SU-DHL-6 (cell line): ENCODE measurements around the gene SUV39H1.
"Not testable (repeated sequence)": the region's sequence is repeated elsewhere in the genome, so short reads cannot be mapped to it uniquely, and the experiment has no call there.

Experiments used
- H2AFZ ChIP-seq: fragments of 200-600 bp; sonication (generic); 2 replicates; pipeline ENCODE4 v1.6.1; 2014; ENCODE audit warnings: low read depth, mild to moderate bottlenecking, moderate library complexity, mixed read lengths, antibody characterized with exemption, low read length; ENCODE audit not compliant: severe bottlenecking
- H3F3A ChIP-seq: fragments of 200-600 bp; shearing (Covaris generic); 2 replicates; pipeline ENCODE4 v1.6.0; 2016; ENCODE audit warnings: antibody characterized with exemption, mild to moderate bottlenecking; ENCODE audit not compliant: insufficient read depth
- H3K27ac ChIP-seq: fragments of 200-600 bp; sonication (generic); 2 replicates; pipeline ENCODE4 v1.5.1; 2016; ENCODE audit warnings: low read depth, mild to moderate bottlenecking, low read length, moderate library complexity, mixed read lengths
- H3K27me3 ChIP-seq: fragments of 200-600 bp; sonication (generic), shearing (Covaris generic); 2 replicates; pipeline ENCODE4 v1.6.0; 2014; ENCODE audit warnings: mild to moderate bottlenecking, low read length
- H3K36me3 ChIP-seq: fragments of 200-600 bp; sonication (generic); 2 replicates; pipeline ENCODE4 v1.6.1; 2014; ENCODE audit warnings: mild to moderate bottlenecking, low read length, mixed read lengths
- H3K4me2 ChIP-seq: fragments of 300-600, 200-600 bp; shearing (Covaris generic), sonication (generic); 2 replicates; pipeline ENCODE4 v1.6.0; 2014; ENCODE audit warnings: low read length, low read depth, mild to moderate bottlenecking; ENCODE audit not compliant: poor library complexity, severe bottlenecking
- H3K4me3 ChIP-seq: fragments of 200-600 bp; sonication (generic); 2 replicates; pipeline ENCODE4 v1.5.1; 2014; ENCODE audit warnings: antibody characterized with exemption, low read length, mild to moderate bottlenecking, mixed read lengths; ENCODE audit not compliant: insufficient read depth, poor library complexity, severe bottlenecking
- H3K79me2 ChIP-seq: fragments of 200-600 bp; sonication (generic); 2 replicates; pipeline ENCODE4 v1.6.1; 2014; ENCODE audit warnings: mild to moderate bottlenecking, low read length, moderate library complexity; ENCODE audit not compliant: insufficient read depth
- H3K9ac ChIP-seq: fragments of 200-600 bp; sonication (generic); 2 replicates; pipeline ENCODE4 v1.7.0; 2014; ENCODE audit warnings: mild to moderate bottlenecking, low read length
- H3K9me2 ChIP-seq: fragments of 200-600 bp; sonication (generic); replicated peaks from 2 replicates; pipeline ENCODE4 v1.6.1; 2014; ENCODE audit warnings: low read length; ENCODE audit not compliant: insufficient read depth
- H3K9me3 ChIP-seq: fragments of 200-600 bp; sonication (generic); 2 replicates; pipeline ENCODE4 v1.6.1; 2014; ENCODE audit warnings: low read length, mixed read lengths; ENCODE audit not compliant: insufficient read depth
- H4K20me1 ChIP-seq: fragments of 200-600 bp; sonication (generic); 2 replicates; pipeline ENCODE4 v1.6.1; 2014; ENCODE audit warnings: low read depth, mild to moderate bottlenecking, antibody characterized with exemption, low read length, moderate library complexity, mixed read lengths
- CTCF ChIP-seq: fragments of 200-600 bp; sonication (generic); IDR thresholded peaks from one replicate; pipeline ENCODE4 v1.5.1; 2017; ENCODE audit warnings: antibody characterized with exemption, mild to moderate bottlenecking, low read length, moderate library complexity; ENCODE audit not compliant: insufficient read depth, poor library complexity, severe bottlenecking
- EZH2phosphoT487 ChIP-seq: fragments of 200-600 bp; sonication (generic), shearing (Covaris generic); conservative IDR thresholded peaks from 2 replicates; pipeline ENCODE4 v1.6.1; 2018; ENCODE audit warnings: mild to moderate bottlenecking, antibody characterized with exemption, low read length, moderate library complexity, mixed read lengths

The SUV39H1 gene

GRCh38 chrX:48696301-48696908, at the start of gene SUV39H1:
SUV39H1 (plus strand) TSS chrX:48696734; CDS start chrX:48696785, 51 bp downstream.
- Histone ChIP-seq H3K4me3 (peak within 1 kb of the TSS; percentile 69), H3K79me2 (peaks cover 29% of the 10 kb centered on the region), H3K9me2 (no peaks in the 10 kb centered on the region), H3F3A (no peaks in the 10 kb centered on the region), H3K4me2 (peak within 1 kb of the TSS; percentile 62), H3K9ac (peak within 1 kb of the TSS; percentile 89), H3K27ac (peak within 1 kb of the TSS; percentile 79), H3K9me3 (no peaks in the 10 kb centered on the region), H2AFZ (no peak within 1 kb of the TSS), H3K27me3 (no peaks in the 10 kb centered on the region), H4K20me1 (no peaks in the 10 kb centered on the region), H3K36me3 (no peaks in the 10 kb centered on the region)
- TF ChIP-seq CTCF = no peak
- TF ChIP-seq EZH2phosphoT487 = no peak

- no peak overlapping the region for H3K9ac ChIP-seq
- H2AFZ ChIP-seq = no peak overlapping the region
Measured at GRCh38 chrX:48648336-48648751, 48.2 kb upstream of the SUV39H1 start.

GRCh38 chrX:48649102-48649501, 47.4 kb upstream of the SUV39H1 start:
- no peaks in the 10 kb centered on the region for H3K9me2 ChIP-seq
- no peak for TF ChIP-seq EZH2phosphoT487
- no peak for TF ChIP-seq CTCF
- H3K4me3 ChIP-seq = no peak overlapping the region
- no peaks in the 10 kb centered on the region for H3K79me2 ChIP-seq
- H3K27me3 ChIP-seq = no peaks in the 10 kb centered on the region
- no peak overlapping the region for H3K9ac ChIP-seq
- no peaks in the 10 kb centered on the region for H4K20me1 ChIP-seq
- H3K4me2 ChIP-seq = no peak overlapping the region
- H3K27ac ChIP-seq = no peak overlapping the region
- no peaks in the 10 kb centered on the region for H3F3A ChIP-seq
- no peaks in the 10 kb centered on the region for H3K9me3 ChIP-seq
- H3K36me3 ChIP-seq = no peaks in the 10 kb centered on the region
- H2AFZ ChIP-seq = no peak overlapping the region

More at GRCh38 chrX:48648336-48648751, 48.2 kb upstream of the SUV39H1 start:
- Histone ChIP-seq H3K4me3 (no peak overlapping the region), H3K9me3 (no peaks in the 10 kb centered on the region), H3K36me3 (no peaks in the 10 kb centered on the region), H4K20me1 (no peaks in the 10 kb centered on the region), H3F3A (no peaks in the 10 kb centered on the region), H3K4me2 (no peak overlapping the region), H3K27me3 (no peaks in the 10 kb centered on the region), H3K27ac (no peak overlapping the region), H3K9me2 (no peaks in the 10 kb centered on the region), H3K79me2 (no peaks in the 10 kb centered on the region)
- TF ChIP-seq CTCF (no peak), EZH2phosphoT487 (no peak)

- not testable (repeated sequence) for H2AFZ ChIP-seq, H3F3A ChIP-seq, H4K20me1 ChIP-seq, H3K27me3 ChIP-seq, H3K9me2 ChIP-seq, H3K27ac ChIP-seq, H3K4me2 ChIP-seq, H3K36me3 ChIP-seq, H3K9me3 ChIP-seq, H3K79me2 ChIP-seq, H3K4me3 ChIP-seq, H3K9ac ChIP-seq
Measured at GRCh38 chrX:48652055-48652579, 44.4 kb upstream of the SUV39H1 start.

GRCh38 chrX:48654746-48655145, 41.8 kb upstream of the SUV39H1 start:
- H3K27me3 ChIP-seq, H2AFZ ChIP-seq, H3K9me2 ChIP-seq, H4K20me1 ChIP-seq, H3F3A ChIP-seq, H3K79me2 ChIP-seq, H3K36me3 ChIP-seq, H3K4me3 ChIP-seq, H3K9me3 ChIP-seq, H3K4me2 ChIP-seq, H3K27ac ChIP-seq, H3K9ac ChIP-seq: not testable (repeated sequence)
